ENCODE measurements around the gene GPR68.

GPR68 gene

DNA sequence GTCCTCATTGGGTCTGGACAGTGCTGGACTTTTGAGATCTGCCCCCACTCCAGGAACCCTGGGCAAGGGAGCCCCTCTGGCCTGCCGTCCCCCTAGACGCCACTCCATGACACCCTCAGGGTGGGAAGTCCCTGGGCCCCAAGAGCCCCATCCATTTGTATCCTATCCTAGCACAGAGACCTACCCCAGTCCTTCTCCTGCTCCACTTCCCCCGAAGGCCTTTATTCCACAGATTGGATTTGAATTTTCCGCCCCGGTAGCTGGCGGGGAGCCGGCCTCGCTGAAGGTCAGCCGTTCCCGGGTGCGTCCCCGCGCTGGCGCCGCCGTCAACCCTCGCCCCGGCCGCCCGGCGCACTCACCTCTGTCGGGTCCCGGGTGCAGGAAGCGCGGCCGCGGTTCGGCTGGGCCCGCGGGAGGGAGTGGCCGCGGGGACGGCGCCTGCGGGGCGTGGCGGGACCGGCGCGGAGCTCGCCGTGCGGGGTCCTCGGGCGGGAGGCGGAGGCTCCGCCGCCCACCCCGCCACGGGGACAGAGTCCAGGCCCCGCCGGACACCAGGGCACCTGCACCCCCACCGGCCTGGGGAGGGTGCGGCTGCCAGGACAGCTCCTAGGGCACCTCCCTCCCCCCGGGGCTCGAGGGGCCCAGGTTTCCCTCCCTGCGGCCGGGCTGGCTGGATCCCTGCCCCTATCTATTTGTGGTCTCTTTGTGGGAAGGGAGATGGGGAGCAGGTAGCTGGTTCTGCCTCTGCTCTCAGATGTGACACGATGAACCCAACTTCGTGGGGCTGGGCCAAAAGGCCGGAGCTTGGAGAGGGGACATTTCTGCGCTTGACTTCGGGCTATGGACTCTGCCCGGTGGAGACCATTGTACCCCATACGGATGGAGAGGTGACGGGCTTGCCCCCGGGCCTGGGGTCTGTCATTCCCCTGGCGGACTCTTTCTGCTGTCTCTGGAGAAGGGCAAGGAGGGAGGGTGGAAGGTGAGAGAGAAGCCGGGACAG, 19.9 kb upstream of the GPR68 start:
- peak overlapping the region; percentile 66 for H3K4me3 ChIP-seq (ENCODE audit: low read depth, low read length)
- no peak overlapping the region for H3K27ac ChIP-seq (ENCODE audit: low read depth, low read length)
- no peaks in the 10 kb centered on the region for H3K79me2 ChIP-seq (ENCODE audit: control insufficient read depth, insufficient read depth, low read length, unreplicated experiment)
- H2AFZ ChIP-seq (ENCODE audit: low read length, unreplicated experiment) = peak overlapping the region; percentile 85
- H3K4me1 ChIP-seq (ENCODE audit: control insufficient read depth, insufficient read depth, low read length, unreplicated experiment) = peaks cover 1% of the 10 kb centered on the region
- H3K36me3 ChIP-seq (ENCODE audit: insufficient read depth, low read length) = no peaks in the 10 kb centered on the region
- H3K27me3 ChIP-seq (ENCODE audit: insufficient read depth, low read length) = no peaks in the 10 kb centered on the region

GRCh38 chr14:91263329-91263728, 18.8 kb upstream of the GPR68 start:
- Histone ChIP-seq H3K4me1 (ENCODE audit: control insufficient read depth, insufficient read depth, low read length, unreplicated experiment) (no peaks in the 10 kb centered on the region), H3K4me3 (ENCODE audit: low read depth, low read length) (no peak overlapping the region), H3K27me3 (ENCODE audit: insufficient read depth, low read length) (no peaks in the 10 kb centered on the region), H2AFZ (ENCODE audit: low read length, unreplicated experiment) (no peak overlapping the region), H3K27ac (ENCODE audit: low read depth, low read length) (no peak overlapping the region), H3K79me2 (ENCODE audit: control insufficient read depth, insufficient read depth, low read length, unreplicated experiment) (no peaks in the 10 kb centered on the region), H3K36me3 (ENCODE audit: insufficient read depth, low read length) (no peaks in the 10 kb centered on the region)

GRCh38 chr14:91261986-91262549, 17.6 kb upstream of the GPR68 start:
- H3K4me1 ChIP-seq (ENCODE audit: control insufficient read depth, insufficient read depth, low read length, unreplicated experiment) = peaks cover 4% of the 10 kb centered on the region
- H3K79me2 ChIP-seq (ENCODE audit: control insufficient read depth, insufficient read depth, low read length, unreplicated experiment) = no peaks in the 10 kb centered on the region
- no peaks in the 10 kb centered on the region for H3K36me3 ChIP-seq (ENCODE audit: insufficient read depth, low read length)
- H2AFZ ChIP-seq (ENCODE audit: low read length, unreplicated experiment) = no peak overlapping the region
- H3K27me3 ChIP-seq (ENCODE audit: insufficient read depth, low read length) = no peaks in the 10 kb centered on the region
- no peak overlapping the region for H3K27ac ChIP-seq (ENCODE audit: low read depth, low read length)
- no peak overlapping the region for H3K4me3 ChIP-seq (ENCODE audit: low read depth, low read length)

DNA sequence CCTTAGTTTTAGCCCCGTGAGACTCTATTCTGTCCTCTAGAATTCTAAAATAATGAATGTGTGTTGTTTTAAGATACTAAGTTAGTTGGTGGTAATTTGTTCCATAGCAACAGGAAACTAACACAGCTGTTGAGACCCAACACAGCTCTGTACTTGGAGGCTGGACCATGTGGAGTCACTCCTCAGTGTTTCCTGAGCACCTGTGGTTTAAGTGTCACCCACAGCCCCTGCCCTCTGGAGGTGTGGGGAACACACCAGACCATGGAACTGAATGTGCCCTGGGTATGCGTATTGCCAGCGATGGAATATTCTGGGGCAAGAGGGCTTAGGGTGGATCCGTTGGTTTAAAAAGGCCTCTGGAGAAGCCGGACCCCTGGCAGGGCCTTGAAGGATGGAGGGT, 16.6 kb upstream of the GPR68 start:
- Histone ChIP-seq H3K4me1 (ENCODE audit: control insufficient read depth, insufficient read depth, low read length, unreplicated experiment) (peaks cover 4% of the 10 kb centered on the region), H2AFZ (ENCODE audit: low read length, unreplicated experiment) (no peak overlapping the region), H3K27me3 (ENCODE audit: insufficient read depth, low read length) (no peaks in the 10 kb centered on the region), H3K4me3 (ENCODE audit: low read depth, low read length) (no peak overlapping the region), H3K79me2 (ENCODE audit: control insufficient read depth, insufficient read depth, low read length, unreplicated experiment) (no peaks in the 10 kb centered on the region), H3K36me3 (ENCODE audit: insufficient read depth, low read length) (no peaks in the 10 kb centered on the region), H3K27ac (ENCODE audit: low read depth, low read length) (no peak overlapping the region)

GRCh38 chr14:91258876-91259275, 14.4 kb upstream of the GPR68 start:
- Histone ChIP-seq H3K4me3 (ENCODE audit: low read depth, low read length) (no peak overlapping the region), H3K36me3 (ENCODE audit: insufficient read depth, low read length) (no peaks in the 10 kb centered on the region), H3K79me2 (ENCODE audit: control insufficient read depth, insufficient read depth, low read length, unreplicated experiment) (no peaks in the 10 kb centered on the region), H3K27me3 (ENCODE audit: insufficient read depth, low read length) (no peaks in the 10 kb centered on the region), H2AFZ (ENCODE audit: low read length, unreplicated experiment) (no peak overlapping the region), H3K27ac (ENCODE audit: low read depth, low read length) (no peak overlapping the region), H3K4me1 (ENCODE audit: control insufficient read depth, insufficient read depth, low read length, unreplicated experiment) (peaks cover 4% of the 10 kb centered on the region)

GRCh38 chr14:91258011-91258618, 13.6 kb upstream of the GPR68 start:
- Histone ChIP-seq H3K27me3 (ENCODE audit: insufficient read depth, low read length) (no peaks in the 10 kb centered on the region), H2AFZ (ENCODE audit: low read length, unreplicated experiment) (peak overlapping the region; percentile 22), H3K36me3 (ENCODE audit: insufficient read depth, low read length) (no peaks in the 10 kb centered on the region), H3K79me2 (ENCODE audit: control insufficient read depth, insufficient read depth, low read length, unreplicated experiment) (no peaks in the 10 kb centered on the region), H3K4me3 (ENCODE audit: low read depth, low read length) (no peak overlapping the region), H3K4me1 (ENCODE audit: control insufficient read depth, insufficient read depth, low read length, unreplicated experiment) (peaks cover 4% of the 10 kb centered on the region), H3K27ac (ENCODE audit: low read depth, low read length) (no peak overlapping the region)

- H3K4me3 ChIP-seq (ENCODE audit: low read depth, low read length) = no peak overlapping the region
- no peaks in the 10 kb centered on the region for H3K36me3 ChIP-seq (ENCODE audit: insufficient read depth, low read length)
- H3K4me1 ChIP-seq (ENCODE audit: control insufficient read depth, insufficient read depth, low read length, unreplicated experiment) = peaks cover 7% of the 10 kb centered on the region
- no peak overlapping the region for H3K27ac ChIP-seq (ENCODE audit: low read depth, low read length)
- H3K79me2 ChIP-seq (ENCODE audit: control insufficient read depth, insufficient read depth, low read length, unreplicated experiment) = no peaks in the 10 kb centered on the region
- H3K27me3 ChIP-seq (ENCODE audit: insufficient read depth, low read length) = no peaks in the 10 kb centered on the region
- H2AFZ ChIP-seq (ENCODE audit: low read length, unreplicated experiment) = no peak overlapping the region
These were observed 13.0 kb upstream of the GPR68 start for GRCh38 chr14:91257328-91258010.

- H3K27ac ChIP-seq (ENCODE audit: low read depth, low read length) = no peak overlapping the region
- H3K27me3 ChIP-seq (ENCODE audit: insufficient read depth, low read length) = no peaks in the 10 kb centered on the region
These were observed 12.2 kb upstream of the GPR68 start for GRCh38 chr14:91256661-91257060.

DNA sequence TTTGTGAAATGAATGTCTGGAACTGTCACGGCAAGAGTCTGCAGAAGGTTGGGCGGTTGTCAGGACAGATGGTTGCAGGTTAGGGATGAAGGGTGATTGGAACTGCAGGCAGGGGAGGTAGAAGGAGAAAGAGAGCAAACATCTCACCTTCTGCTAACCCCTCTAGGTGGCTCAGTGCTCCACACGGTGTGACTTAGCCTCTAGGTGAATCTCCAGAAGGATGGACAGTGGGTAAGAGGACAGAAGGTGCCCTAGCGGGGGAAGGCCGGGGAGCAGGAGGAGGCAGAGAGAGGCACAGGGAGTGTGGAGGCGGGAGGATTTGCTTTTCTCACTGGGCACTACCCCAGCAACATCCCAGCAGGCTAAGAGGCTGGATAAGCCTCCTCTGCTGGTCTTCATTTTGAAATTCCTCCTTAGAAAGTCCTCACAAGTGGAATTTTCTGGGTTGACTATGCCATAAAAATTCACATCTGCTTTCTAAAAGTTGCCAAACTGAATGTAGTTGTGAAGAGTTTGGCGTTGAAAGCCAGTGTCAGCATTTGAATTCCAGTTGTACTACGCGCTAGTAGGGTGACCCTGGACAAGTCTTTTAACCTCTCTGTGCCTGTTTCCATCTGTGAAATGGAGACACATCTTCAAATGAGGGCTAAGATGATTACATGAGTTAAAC, 10.7 kb upstream of the GPR68 start:
- Histone ChIP-seq H3K27ac (ENCODE audit: low read depth, low read length) (no peak overlapping the region), H3K36me3 (ENCODE audit: insufficient read depth, low read length) (no peaks in the 10 kb centered on the region), H3K4me3 (ENCODE audit: low read depth, low read length) (no peak overlapping the region), H3K79me2 (ENCODE audit: control insufficient read depth, insufficient read depth, low read length, unreplicated experiment) (no peaks in the 10 kb centered on the region), H3K27me3 (ENCODE audit: insufficient read depth, low read length) (no peaks in the 10 kb centered on the region), H2AFZ (ENCODE audit: low read length, unreplicated experiment) (no peak overlapping the region), H3K4me1 (ENCODE audit: control insufficient read depth, insufficient read depth, low read length, unreplicated experiment) (peaks cover 7% of the 10 kb centered on the region)

More at GRCh38 chr14:91256661-91257060, 12.2 kb upstream of the GPR68 start:
- H3K4me3 ChIP-seq (ENCODE audit: low read depth, low read length) = no peak overlapping the region
- H3K36me3 ChIP-seq (ENCODE audit: insufficient read depth, low read length) = no peaks in the 10 kb centered on the region
- H3K79me2 ChIP-seq (ENCODE audit: control insufficient read depth, insufficient read depth, low read length, unreplicated experiment) = no peaks in the 10 kb centered on the region
- H2AFZ ChIP-seq (ENCODE audit: low read length, unreplicated experiment) = no peak overlapping the region
- H3K4me1 ChIP-seq (ENCODE audit: control insufficient read depth, insufficient read depth, low read length, unreplicated experiment) = peaks cover 7% of the 10 kb centered on the region

DNA sequence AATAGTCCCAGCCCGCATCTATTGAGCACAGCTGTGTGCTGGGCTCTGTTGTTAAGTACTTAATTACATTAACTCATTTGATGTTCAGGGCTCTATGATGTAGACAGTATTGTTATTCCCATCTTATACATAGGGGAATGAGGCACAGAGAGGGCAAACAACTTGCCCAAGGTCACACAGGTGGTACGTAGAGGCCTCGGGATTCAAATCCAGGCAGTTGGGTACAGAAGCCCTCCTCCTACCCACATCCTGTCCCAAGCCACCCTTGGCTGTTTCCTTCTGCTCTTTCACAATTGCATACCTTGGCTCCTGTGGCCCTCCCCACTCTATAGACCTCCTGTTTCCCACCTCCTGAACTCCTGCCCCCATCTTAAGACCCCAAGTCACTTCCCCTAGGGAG, 10.0 kb upstream of the GPR68 start:
- no peak overlapping the region for H3K4me3 ChIP-seq (ENCODE audit: low read depth, low read length)
- peaks cover 7% of the 10 kb centered on the region for H3K4me1 ChIP-seq (ENCODE audit: control insufficient read depth, insufficient read depth, low read length, unreplicated experiment)
- no peaks in the 10 kb centered on the region for H3K36me3 ChIP-seq (ENCODE audit: insufficient read depth, low read length)
- no peak overlapping the region for H2AFZ ChIP-seq (ENCODE audit: low read length, unreplicated experiment)
- H3K27ac ChIP-seq (ENCODE audit: low read depth, low read length) = no peak overlapping the region
- H3K79me2 ChIP-seq (ENCODE audit: control insufficient read depth, insufficient read depth, low read length, unreplicated experiment) = no peaks in the 10 kb centered on the region
- no peaks in the 10 kb centered on the region for H3K27me3 ChIP-seq (ENCODE audit: insufficient read depth, low read length)

Data from ACC112 (cell line).